H1 (cell line): ENCODE results near the gene CDC42BPB. TPM values are rescaled to one million over a fixed set of nuclear protein-coding genes. Genes with fewer than 3 reads are reported as not detected.

Experiments used
- CTCF ChIA-PET: fragments of 300-600 bp; sonication (Branson Sonifier 250); formaldehyde crosslinking; loops from one replicate; lab custom pipeline; 2021; ENCODE audit not compliant: partially characterized antibody; lab: Charles Lee
- POLR2A ChIA-PET: fragments of 300-600 bp; sonication (Branson Sonifier 250); formaldehyde crosslinking; loops from one replicate; lab custom pipeline; 2021; ENCODE audit warnings: inconsistent platforms; ENCODE audit not compliant: partially characterized antibody; lab: Charles Lee
- DNase-seq, 2 experiments: peaks; one replicate each; pipeline versions ENCODE4 v3.0.0 to v3.0.0-alpha.2; 2010 to 2022; ENCODE audit warnings: low spot score in 2 of 2, low read depth in 1 of 2, mixed read lengths in 1 of 2
- FAIRE-seq: peaks from 2 replicates; lab custom pipeline; 2011; peaks lifted over from hg19 to GRCh38; lab: Jason Lieb, UNC
- H2AFZ ChIP-seq: 2 replicates; pipeline ENCODE4 v1.8.1; 2012; ENCODE audit warnings: low read length, inconsistent platforms
- H2AK5ac ChIP-seq: 2 replicates; pipeline ENCODE4 v1.6.1; 2013; ENCODE audit warnings: low read depth, low read length
- H2BK120ac ChIP-seq: replicated peaks from 2 replicates; pipeline ENCODE3; 2013; ENCODE audit warnings: low read depth, low read length, inconsistent platforms
- H2BK12ac ChIP-seq: 2 replicates; pipeline ENCODE4 v1.6.1; 2013; ENCODE audit warnings: low read depth, low read length
- H2BK15ac ChIP-seq: 2 replicates; pipeline ENCODE4 v1.6.1; 2013; ENCODE audit warnings: low read length
- H2BK20ac ChIP-seq: 2 replicates; pipeline ENCODE4 v1.6.1; 2013; ENCODE audit warnings: low read length
- H2BK5ac ChIP-seq: 2 replicates; pipeline ENCODE4 v1.6.1; 2013; ENCODE audit warnings: low read depth, low read length
- H3K14ac ChIP-seq: 2 replicates; pipeline ENCODE4 v1.6.1; 2013; ENCODE audit warnings: inconsistent platforms; ENCODE audit not compliant: insufficient read length
- H3K18ac ChIP-seq: 2 replicates; pipeline ENCODE4 v1.6.1; 2013; ENCODE audit warnings: low read length; ENCODE audit errors: extremely low read depth
- H3K23ac ChIP-seq: 2 replicates; pipeline ENCODE4 v1.6.1; 2013; ENCODE audit warnings: inconsistent platforms; ENCODE audit not compliant: insufficient read length
- H3K23me2 ChIP-seq: 2 replicates; pipeline ENCODE4 v1.6.1; 2013; ENCODE audit warnings: low read depth, low read length
- H3K27ac ChIP-seq: 2 replicates; pipeline ENCODE4 v1.6.1; 2011; ENCODE audit warnings: low read depth, low read length, inconsistent platforms
- H3K27me3 ChIP-seq, 4 experiments: replicated peaks in 1 of 4; 1 replicate in 1 of 4; 2 replicates in 3 of 4; pipeline versions ENCODE4 v1.6.1 to v1.8.1; 2011 to 2013; ENCODE audit warnings: low read length in 3 of 4, mild to moderate bottlenecking in 3 of 4, inconsistent platforms in 2 of 4, mixed read lengths in 2 of 4, moderate library complexity in 1 of 4; ENCODE audit not compliant: control insufficient read depth in 3 of 4, insufficient read depth in 3 of 4; ENCODE audit errors: extremely low read depth in 1 of 4
- H3K36me3 ChIP-seq, 4 experiments: 2 replicates each; pipeline versions ENCODE4 v1.6.1 to v1.8.1; 2011 to 2013; ENCODE audit warnings: mild to moderate bottlenecking in 4 of 4, low read length in 3 of 4, moderate library complexity in 2 of 4, control low read depth in 1 of 4, inconsistent platforms in 1 of 4; ENCODE audit not compliant: insufficient read depth in 4 of 4, control insufficient read depth in 2 of 4
- H3K4ac ChIP-seq: replicated peaks from 2 replicates; pipeline ENCODE3; 2013; ENCODE audit warnings: low read length, low read depth, mixed read lengths, inconsistent platforms; ENCODE audit not compliant: insufficient read length
- H3K4me1 ChIP-seq, 4 experiments: replicated peaks in 1 of 4; 1 replicate in 1 of 4; 2 replicates in 3 of 4; pipeline versions ENCODE4 v1.6.1 to v1.8.1; 2011 to 2013; ENCODE audit warnings: low read length in 3 of 4, inconsistent platforms in 2 of 4, mixed read lengths in 1 of 4; ENCODE audit not compliant: insufficient read depth in 4 of 4, control insufficient read depth in 3 of 4
- H3K4me2 ChIP-seq, 2 experiments: 2 replicates each; pipeline versions ENCODE4 v1.6.1 to v1.8.1; 2011 to 2013; ENCODE audit warnings: low read depth in 2 of 2, low read length in 2 of 2, control low read depth in 1 of 2, inconsistent platforms in 1 of 2, mild to moderate bottlenecking in 1 of 2; ENCODE audit not compliant: insufficient read depth in 1 of 2
- H3K4me3 ChIP-seq, 4 experiments: fragments of 200-600, 300-600 bp in 1 of 4; sonication (generic), shearing (Covaris generic), sonication (Bioruptor Twin) in 1 of 4; 2 replicates each; pipeline versions ENCODE4 v1.5.1 to v1.8.1; 2011 to 2016; ENCODE audit warnings: low read length in 4 of 4, low read depth in 3 of 4, control low read depth in 2 of 4, inconsistent platforms in 2 of 4, mild to moderate bottlenecking in 2 of 4, mixed read lengths in 1 of 4, moderate library complexity in 1 of 4; ENCODE audit not compliant: insufficient read depth in 2 of 4; ENCODE audit errors: extremely low read depth in 1 of 4
- H3K56ac ChIP-seq: replicated peaks from 2 replicates; pipeline ENCODE3; 2013; ENCODE audit warnings: low read depth, mild to moderate bottlenecking, mixed read lengths, low read length, inconsistent platforms; ENCODE audit not compliant: insufficient read length
- H3K79me1 ChIP-seq: 2 replicates; pipeline ENCODE4 v1.6.1; 2013; ENCODE audit warnings: low read depth, low read length, control low read depth
- H3K79me2 ChIP-seq, 2 experiments: 2 replicates each; pipeline versions ENCODE4 v1.6.1 to v1.8.1; 2012 to 2013; ENCODE audit warnings: low read length in 2 of 2, mild to moderate bottlenecking in 2 of 2, inconsistent platforms in 1 of 2; ENCODE audit not compliant: insufficient read depth in 2 of 2, control insufficient read depth in 1 of 2
- H3K9ac ChIP-seq, 4 experiments: replicated peaks in 1 of 4; 1 replicate in 1 of 4; 2 replicates in 3 of 4; pipeline versions ENCODE4 v1.6.1 to v1.8.1; 2011 to 2013; ENCODE audit warnings: low read depth in 3 of 4, low read length in 3 of 4, control low read depth in 2 of 4, mild to moderate bottlenecking in 2 of 4, moderate library complexity in 2 of 4, inconsistent platforms in 1 of 4; ENCODE audit errors: extremely low read depth in 1 of 4
- H3K9me3 ChIP-seq, 2 experiments: 2 replicates each; pipeline versions ENCODE4 v1.6.1 to v1.8.1; 2012 to 2013; ENCODE audit warnings: mild to moderate bottlenecking in 2 of 2, moderate library complexity in 2 of 2, control low read depth in 1 of 2, inconsistent platforms in 1 of 2, low read depth in 1 of 2, low read length in 1 of 2, mixed read lengths in 1 of 2; ENCODE audit not compliant: insufficient read depth in 2 of 2
- H4K20me1 ChIP-seq, 2 experiments: replicated peaks in 1 of 2; 2 replicates each; pipeline versions ENCODE3 to v1.8.1; 2011 to 2013; ENCODE audit warnings: inconsistent platforms in 2 of 2, low read length in 2 of 2, mild to moderate bottlenecking in 1 of 2; ENCODE audit not compliant: insufficient read depth in 2 of 2, control insufficient read depth in 1 of 2
- H4K5ac ChIP-seq: 2 replicates; pipeline ENCODE4 v1.6.1; 2013; ENCODE audit warnings: low read length, low read depth, mixed read lengths, inconsistent platforms; ENCODE audit not compliant: insufficient read length
- H4K8ac ChIP-seq: 2 replicates; pipeline ENCODE4 v1.8.0; 2013; ENCODE audit warnings: mild to moderate bottlenecking, moderate library complexity, low read length, inconsistent platforms; ENCODE audit not compliant: insufficient read depth; ENCODE audit errors: extremely low read depth
- H4K91ac ChIP-seq: replicated peaks from 2 replicates; pipeline ENCODE3; 2013; ENCODE audit warnings: low read length, mixed read lengths, inconsistent platforms; ENCODE audit not compliant: insufficient read length
- ATF2 ChIP-seq: IDR thresholded peaks from 2 replicates; pipeline ENCODE4 v1.6.1; 2012; ENCODE audit warnings: low read length, inconsistent platforms
- ATF3 ChIP-seq: IDR thresholded peaks from 2 replicates; pipeline ENCODE4 v1.6.1; 2011; ENCODE audit warnings: low read depth, mild to moderate bottlenecking, low read length; ENCODE audit not compliant: insufficient read depth
- BACH1 ChIP-seq: IDR thresholded peaks from 2 replicates; pipeline ENCODE4 v1.6.1; 2012; ENCODE audit warnings: low read length, improper control_type of control experiment
- CBX8 ChIP-seq: fragments of 300-800, 300-1000 bp; sonication (generic); IDR thresholded peaks from 2 replicates; pipeline ENCODE4 v1.7.1; 2016; ENCODE audit warnings: low read depth, low read length, borderline replicate concordance
- EGR1 ChIP-seq: IDR thresholded peaks from 2 replicates; pipeline ENCODE4 v1.6.1; 2011; ENCODE audit warnings: low read depth, low read length, borderline replicate concordance
- HDAC6 ChIP-seq: IDR thresholded peaks from one replicate; pipeline ENCODE4 v1.7.1; 2012; ENCODE audit warnings: low read depth, mild to moderate bottlenecking, inconsistent platforms, low read length, moderate library complexity
- KDM5A ChIP-seq: fragments of 200-600 bp; IDR thresholded peaks from 2 replicates; pipeline ENCODE4 v1.7.1; 2012; ENCODE audit warnings: mild to moderate bottlenecking, low read length, inconsistent platforms, mixed read lengths
- POU5F1 ChIP-seq: IDR thresholded peaks from 2 replicates; pipeline ENCODE4 v1.6.1; 2011; ENCODE audit warnings: low read depth, mild to moderate bottlenecking, low read length, moderate library complexity
- RXRA ChIP-seq: IDR thresholded peaks from 2 replicates; pipeline ENCODE4 v1.6.1; 2011; ENCODE audit warnings: low read depth, mild to moderate bottlenecking, low read length, moderate library complexity; ENCODE audit not compliant: insufficient read depth
- SP2 ChIP-seq: IDR thresholded peaks from 2 replicates; pipeline ENCODE4 v1.6.1; 2012; ENCODE audit warnings: mild to moderate bottlenecking, low read length, inconsistent platforms
- SRF ChIP-seq: IDR thresholded peaks from 2 replicates; pipeline ENCODE4 v1.6.1; 2011; ENCODE audit warnings: mild to moderate bottlenecking, low read depth, low read length, moderate library complexity
- TCF12 ChIP-seq: IDR thresholded peaks from 2 replicates; pipeline ENCODE4 v1.6.1; 2011; ENCODE audit warnings: low read depth, mild to moderate bottlenecking, low read length
- WGBS, 2 experiments: shearing (Covaris generic) in 1 of 2; methylation state at CpG; one replicate each; pipeline versions ENCODE4 v1.1.6 to v1.1.7; 2013 to 2015; ENCODE audit warnings: low lambda C conversion rate in 2 of 2, mixed read lengths in 2 of 2, inconsistent platforms in 1 of 2, low coverage in 1 of 2, missing lambda C conversion rate in 1 of 2; ENCODE audit not compliant: insufficient replicate concordance in 2 of 2, insufficient coverage in 1 of 2, insufficient read length in 1 of 2; ENCODE audit errors: extremely low coverage in 1 of 2, missing lambda C conversion rate in 1 of 2; 5-methylcytosine and 5-hydroxymethylcytosine counted together
- polyA plus RNA-seq, 7 experiments: library from polyadenylated mRNA; depleted of rRNA in 3 of 7; stranded (reverse) in 5 of 7; unstranded in 2 of 7; fragments of >200 nt in 5 of 7; fragments of 200-250 nt in 2 of 7; gene quantifications; 1 replicate in 5 of 7; 2 replicates in 1 of 7; 4 replicates in 1 of 7; pipeline versions ENCODE4 v1.2.1 to v1.2.3, GENCODE V29; 2011 to 2013; ENCODE audit warnings: missing spikeins in 2 of 7, mixed read lengths in 2 of 7
- total RNA-seq: library from RNA; stranded (reverse); fragmentation: NEBNext Ultra II Directional; extraction: Animal tissue kit (Norgen Biotek cat#: 25700); gene quantifications from 2 replicates; pipeline ENCODE4 v1.2.1, GENCODE V29; 2021

CDC42BPB gene
- total and polyA plus RNA-seq, 2 of the 8 experiments (the other 6 are each of a cell fraction or from before 2014, with no cell fraction given) = 51.2 to 88.2 TPM

- no peak overlapping the region for H3K4me2 ChIP-seq
- H3K27me3 ChIP-seq = no peaks in the 10 kb centered on the region
- H2AFZ ChIP-seq = no peak overlapping the region
- H2BK5ac ChIP-seq = no peak overlapping the region
- no peak overlapping the region for H3K18ac ChIP-seq
- H3K23ac ChIP-seq = no peak overlapping the region
- no peak overlapping the region for H3K4me3 ChIP-seq
- DNase-seq (no peak), FAIRE-seq (no peak)
- H3K23me2 ChIP-seq = no peaks in the 10 kb centered on the region
- H4K5ac ChIP-seq = no peak overlapping the region
- WGBS, 2 experiments = 91% methylated on average over 10 of the region's 10 CpGs; no CpG with 5 or more reads in 1 of the 2 experiments
- no peak overlapping the region for H4K91ac ChIP-seq
- H3K27ac ChIP-seq = no peak overlapping the region
- no peak overlapping the region for H3K4ac ChIP-seq
- no peak overlapping the region for H2BK12ac ChIP-seq
- peaks cover 0 to 6% of the 10 kb centered on the region in 2 experiments for H4K20me1 ChIP-seq
- H3K4me1 ChIP-seq = no peaks in the 10 kb centered on the region
- CTCF ChIA-PET = interaction anchor here (0.6 to 1.4 kb wide), 3 partner anchors 31 to 354 kb away, joined by 3 to 5 read pairs (median 3); no protein-coding TSS in a partner anchor
- H3K56ac ChIP-seq = no peak overlapping the region
- no peak overlapping the region for H3K14ac ChIP-seq
- H3K9me3 ChIP-seq = no peaks in the 10 kb centered on the region
- no peak overlapping the region for H2AK5ac ChIP-seq
- no peak overlapping the region for H4K8ac ChIP-seq
- no peak overlapping the region for H3K9ac ChIP-seq
- no peak overlapping the region for H2BK15ac ChIP-seq
- no peaks in the 10 kb centered on the region for H3K79me1 ChIP-seq
- H3K79me2 ChIP-seq = no peaks in the 10 kb centered on the region
- no peak overlapping the region for H2BK120ac ChIP-seq
- peaks cover 5 to 52% (median 30%) of the 10 kb centered on the region in 4 experiments for H3K36me3 ChIP-seq
- no peak overlapping the region for H2BK20ac ChIP-seq
- POLR2A ChIA-PET = interaction anchor here (1.1 kb wide), 1 partner anchor 10 kb away, joined by 3 read pairs; no protein-coding TSS in a partner anchor
- TF ChIP-seq POU5F1 (no peak), HDAC6 (no peak), RXRA (no peak), TCF12 (no peak), ATF2 (no peak), CBX8 (no peak), BACH1 (no peak), KDM5A (no peak), ATF3 (no peak), SRF (no peak), EGR1 (no peak), SP2 (no peak)
Observed at GRCh38 chr14:102941419-102942011, 115.8 kb downstream of the CDC42BPB start.
